HG03196 (cell line): ENCODE results near the gene S100A4.
"Not testable (repeated sequence)": the region's sequence is repeated elsewhere in the genome, so short reads cannot be mapped to it uniquely, and the experiment has no call there.

Source experiments
- ATAC-seq: cut with Tn5 transposase; IDR thresholded peaks from one replicate; pipeline ENCODE4 v1.9.1; 2021; ENCODE audit not compliant: unreplicated experiment

S100A4 gene

GRCh38 chr1:153567621-153568366 lies 22.2 kb upstream of the S100A4 start:
- no peak for ATAC-seq

- peak; percentile 45 for ATAC-seq
These were observed 21.1 kb upstream of the S100A4 start for GRCh38 chr1:153566414-153567371.

GRCh38 chr1:153565529-153566374 lies 20.1 kb upstream of the S100A4 start, which contains the start of gene S100A2:
TSS of gene S100A2 (minus strand) at chr1:153565844. CDS start at chr1:153563877, 1,967 bp downstream.
- ATAC-seq, result peak; percentile 51

DNA sequence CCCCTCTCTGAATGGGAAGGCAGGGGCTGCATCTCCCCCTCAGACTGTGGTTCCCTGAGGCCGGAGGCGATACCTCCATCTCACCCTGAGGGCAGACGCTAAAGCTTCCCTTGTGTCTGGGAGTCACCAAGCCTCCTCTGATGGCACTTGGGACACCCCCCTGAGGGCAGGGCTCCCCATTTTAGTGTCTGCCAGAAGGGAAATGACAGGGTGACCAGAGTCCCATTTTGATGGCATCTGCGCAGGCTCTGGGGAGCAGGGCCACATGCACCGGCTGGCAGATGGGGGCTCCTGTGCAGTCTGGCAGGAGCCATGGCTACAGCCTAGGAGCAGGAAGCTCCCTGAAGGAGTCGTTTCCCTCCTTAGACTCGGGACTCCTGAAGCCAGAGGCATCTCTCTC lies 18.4 kb upstream of the S100A4 start:
- no peak for ATAC-seq

GRCh38 chr1:153563483-153563901 lies 17.9 kb upstream of the S100A4 start:
- no peak for ATAC-seq

GRCh38 chr1:153562021-153562420 lies 16.4 kb upstream of the S100A4 start:
- not testable (repeated sequence) for ATAC-seq

GRCh38 chr1:153561466-153561985 lies 15.9 kb upstream of the S100A4 start:
- no peak for ATAC-seq

- ATAC-seq, result no peak
These were observed 15.3 kb upstream of the S100A4 start for GRCh38 chr1:153560771-153561465.

- no peak for ATAC-seq
These were observed 14.6 kb upstream of the S100A4 start for GRCh38 chr1:153560241-153560640.

GRCh38 chr1:153557877-153558276 lies 12.3 kb upstream of the S100A4 start:
- no peak for ATAC-seq

- ATAC-seq, result no peak
These were observed 10.7 kb upstream of the S100A4 start for GRCh38 chr1:153556348-153556747.

- ATAC-seq, result no peak
These were observed 8.4 kb upstream of the S100A4 start for GRCh38 chr1:153553830-153554541.

- no peak for ATAC-seq
These were observed 7.5 kb upstream of the S100A4 start for GRCh38 chr1:153553096-153553495.

DNA sequence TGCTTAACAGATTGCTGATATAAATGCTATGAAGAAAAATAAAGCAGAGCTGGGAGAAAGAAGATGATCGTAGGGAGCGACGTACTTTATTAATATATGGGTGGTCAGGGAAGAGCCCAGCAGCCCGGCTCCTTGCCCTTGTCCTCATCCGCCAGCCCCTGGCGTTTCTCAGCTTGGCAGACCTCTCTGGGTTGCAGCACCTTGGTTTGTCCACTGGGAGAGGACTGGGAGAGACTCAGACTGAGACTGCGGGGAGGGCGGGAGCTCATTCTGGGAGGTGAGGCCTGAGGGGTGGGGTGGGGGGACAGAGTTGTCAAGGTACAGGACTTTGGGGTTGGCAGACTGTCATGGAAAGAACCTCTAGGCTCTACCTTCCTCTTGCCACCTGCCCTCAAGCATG lies 6.7 kb upstream of the S100A4 start:
- no peak for ATAC-seq

DNA sequence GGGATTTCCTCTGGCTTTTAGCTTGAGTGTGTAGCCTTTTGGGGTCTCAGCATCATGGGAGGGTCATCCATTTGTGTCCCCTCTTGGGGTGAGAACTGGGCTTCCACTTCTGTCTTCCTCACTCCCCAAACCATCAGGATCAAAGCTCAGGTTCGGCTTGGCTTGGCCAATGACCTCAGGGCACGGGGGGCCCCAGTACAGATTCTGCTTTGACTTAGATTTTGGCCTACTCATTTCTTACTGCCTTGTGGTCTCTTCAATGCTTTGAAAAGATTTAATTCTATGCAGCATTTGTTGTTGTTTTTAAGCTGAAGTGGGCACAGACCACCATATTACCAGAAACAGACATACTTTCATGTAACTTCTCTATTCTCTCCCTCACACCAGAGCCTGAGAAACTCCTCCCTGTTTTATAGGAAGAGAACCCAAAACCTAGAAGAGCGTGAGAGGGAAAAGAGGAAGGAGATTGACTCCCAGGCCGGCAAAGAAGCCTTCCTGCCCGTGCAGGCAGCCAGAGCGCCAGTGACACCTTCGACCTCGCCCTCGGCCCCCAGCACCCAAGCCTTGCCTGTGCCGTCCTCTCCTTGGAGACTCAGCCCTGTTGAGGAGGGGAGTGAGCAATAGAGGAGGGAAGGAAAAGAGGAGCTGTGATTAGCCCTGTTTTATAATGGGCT lies 5.4 kb upstream of the S100A4 start:
- ATAC-seq, result no peak

DNA sequence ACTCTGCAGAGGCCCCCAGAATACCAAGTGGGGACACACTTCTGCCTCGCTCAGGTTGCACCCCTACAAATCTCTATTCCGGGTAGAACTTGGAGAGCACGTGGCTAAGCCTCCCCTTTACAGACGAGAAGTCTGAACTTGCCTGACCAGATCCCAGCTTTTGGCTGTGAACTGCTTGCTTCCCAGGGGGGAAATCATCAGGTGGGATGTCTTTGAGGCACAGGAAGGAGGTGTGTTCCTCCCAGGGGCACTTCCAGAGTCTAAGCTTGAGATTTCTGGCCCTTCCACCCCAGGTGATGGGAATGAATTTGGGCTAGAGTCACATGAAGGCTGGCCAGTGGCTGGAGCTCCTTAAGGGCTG lies 4.8 kb upstream of the S100A4 start:
- ATAC-seq, result no peak

GRCh38 chr1:153549741-153550397 lies 4.3 kb upstream of the S100A4 start:
- no peak for ATAC-seq
